Body of pancreas (tissue), 4 donors: ENCODE data around the gene SLC12A8.

Experiments
- POLR2A ChIP-seq, 3 donors: fragments of 450-650 bp; IDR thresholded peaks; one replicate each; pipeline ENCODE4 v1.6.1; 2016; ENCODE audit warnings: antibody characterized with exemption in 3 of 3, mild to moderate bottlenecking in 2 of 3
- TF ChIP-seq, protein P1 (sequence below), 7 experiments: fragments of 450-650 bp in 4 of 7; fragments of 200-600 bp in 3 of 7; sonication (generic) in 3 of 7; IDR thresholded peaks; one replicate each; pipeline ENCODE4 v1.5.1; 2016 to 2019; ENCODE audit warnings: antibody characterized with exemption in 7 of 7

DNA sequence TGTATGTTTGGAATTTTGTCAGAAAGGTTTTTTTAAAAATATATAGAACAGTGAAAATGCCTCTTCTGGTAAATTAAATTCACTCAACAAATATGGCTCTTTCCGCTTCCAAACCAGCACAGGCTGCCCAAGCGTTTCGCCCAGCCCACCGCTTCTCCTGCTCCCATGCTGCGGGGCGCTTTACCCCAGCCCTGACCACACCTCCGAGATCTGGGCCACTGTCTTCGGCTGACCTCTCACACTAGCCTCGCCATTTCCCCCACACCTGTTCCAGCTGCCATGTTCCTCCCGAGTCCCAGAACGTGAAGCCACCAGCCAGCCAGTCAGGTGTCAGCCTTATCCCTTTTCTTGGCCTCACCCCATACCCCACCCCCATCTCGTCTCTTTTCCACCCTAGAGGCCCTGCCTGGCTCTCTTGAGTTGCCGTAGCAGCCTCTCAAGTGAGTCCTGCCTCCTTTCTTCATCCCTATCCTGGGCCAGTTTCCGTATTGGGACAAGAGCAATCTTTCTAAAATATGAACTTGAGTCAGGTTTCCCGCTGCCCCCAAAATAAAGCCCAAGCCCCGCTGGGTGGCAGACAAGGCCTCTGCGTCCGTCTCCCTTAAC is 46.5 kb downstream of the SLC12A8 start:
- TF ChIP-seq, protein P1, sequence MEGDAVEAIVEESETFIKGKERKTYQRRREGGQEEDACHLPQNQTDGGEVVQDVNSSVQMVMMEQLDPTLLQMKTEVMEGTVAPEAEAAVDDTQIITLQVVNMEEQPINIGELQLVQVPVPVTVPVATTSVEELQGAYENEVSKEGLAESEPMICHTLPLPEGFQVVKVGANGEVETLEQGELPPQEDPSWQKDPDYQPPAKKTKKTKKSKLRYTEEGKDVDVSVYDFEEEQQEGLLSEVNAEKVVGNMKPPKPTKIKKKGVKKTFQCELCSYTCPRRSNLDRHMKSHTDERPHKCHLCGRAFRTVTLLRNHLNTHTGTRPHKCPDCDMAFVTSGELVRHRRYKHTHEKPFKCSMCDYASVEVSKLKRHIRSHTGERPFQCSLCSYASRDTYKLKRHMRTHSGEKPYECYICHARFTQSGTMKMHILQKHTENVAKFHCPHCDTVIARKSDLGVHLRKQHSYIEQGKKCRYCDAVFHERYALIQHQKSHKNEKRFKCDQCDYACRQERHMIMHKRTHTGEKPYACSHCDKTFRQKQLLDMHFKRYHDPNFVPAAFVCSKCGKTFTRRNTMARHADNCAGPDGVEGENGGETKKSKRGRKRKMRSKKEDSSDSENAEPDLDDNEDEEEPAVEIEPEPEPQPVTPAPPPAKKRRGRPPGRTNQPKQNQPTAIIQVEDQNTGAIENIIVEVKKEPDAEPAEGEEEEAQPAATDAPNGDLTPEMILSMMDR (IDR thresholded peaks at IDR 0.05), result no peak
- TF ChIP-seq POLR2A (IDR thresholded peaks at IDR 0.05), result no peak
